ENCODE results near the gene SIVA1.

SIVA1 gene

DNA sequence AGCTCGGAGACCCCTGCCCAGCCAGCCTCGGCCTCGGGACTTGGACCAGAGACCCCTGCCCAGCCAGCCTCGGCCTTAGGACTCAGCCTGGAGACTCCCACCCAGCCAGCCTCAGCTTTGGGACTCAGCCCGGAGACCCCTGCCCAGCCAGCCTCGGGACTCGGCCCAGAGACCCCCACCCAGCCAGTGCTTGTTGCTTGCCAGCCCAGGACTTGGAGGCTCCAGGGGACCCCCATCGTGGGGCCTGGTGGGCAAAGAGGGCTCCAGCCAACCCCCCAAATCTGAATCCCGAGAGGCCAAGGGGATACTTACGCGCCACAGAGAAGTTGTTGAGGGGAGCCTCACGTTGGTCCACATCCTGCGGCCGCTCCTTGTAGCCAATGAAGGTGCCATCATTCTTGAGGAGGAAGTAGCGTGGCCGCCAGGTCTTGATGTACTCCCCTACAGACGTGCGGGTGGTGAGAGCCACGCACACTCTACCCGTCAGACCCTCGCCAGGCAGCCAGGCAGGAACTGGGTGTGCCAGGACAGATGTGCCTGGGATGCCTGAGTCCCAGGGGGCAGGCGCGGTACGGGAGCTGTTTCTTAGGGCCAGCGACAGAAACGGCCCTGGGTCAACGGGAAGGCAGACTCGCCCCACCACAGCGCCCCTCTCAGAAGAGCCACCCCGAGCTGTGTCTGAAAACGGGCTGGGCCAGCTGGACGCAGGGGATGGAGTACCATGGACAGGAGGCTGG lies 27.0 kb downstream of the SIVA1 start:
- H3K36me3 ChIP-seq (ENCODE audit: low read depth), result peaks cover 59% of the 10 kb centered on the region
- H3K27me3 ChIP-seq (ENCODE audit: insufficient read depth, poor library complexity, severe bottlenecking), result no peaks in the 10 kb centered on the region
- DNase-seq (ENCODE audit: low spot score), result no peak
- H3K4me1 ChIP-seq (ENCODE audit: insufficient read depth, poor library complexity, severe bottlenecking), result no peaks in the 10 kb centered on the region
- ATAC-seq (ENCODE audit: low read depth), result no peak
- no peaks in the 10 kb centered on the region for H3K9me3 ChIP-seq (ENCODE audit: severe bottlenecking)
- no peak overlapping the region for H3K4me3 ChIP-seq (ENCODE audit: severe bottlenecking)
- H3K27ac ChIP-seq (ENCODE audit: poor library complexity, severe bottlenecking), result no peak overlapping the region
- TF ChIP-seq CTCF (IDR thresholded peaks at IDR 0.05; ENCODE audit: poor library complexity, severe bottlenecking), result no peak

- no peak for DNase-seq (ENCODE audit: low spot score)
- no peak overlapping the region for H3K27ac ChIP-seq (ENCODE audit: poor library complexity, severe bottlenecking)
- H3K36me3 ChIP-seq (ENCODE audit: low read depth), result peaks cover 55% of the 10 kb centered on the region
- no peak overlapping the region for H3K4me3 ChIP-seq (ENCODE audit: severe bottlenecking)
- H3K27me3 ChIP-seq (ENCODE audit: insufficient read depth, poor library complexity, severe bottlenecking), result no peaks in the 10 kb centered on the region
- H3K9me3 ChIP-seq (ENCODE audit: severe bottlenecking), result no peaks in the 10 kb centered on the region
- TF ChIP-seq CTCF (IDR thresholded peaks at IDR 0.05; ENCODE audit: poor library complexity, severe bottlenecking), result no peak
- no peak for ATAC-seq (ENCODE audit: low read depth)
- H3K4me1 ChIP-seq (ENCODE audit: insufficient read depth, poor library complexity, severe bottlenecking), result no peaks in the 10 kb centered on the region
These were observed 27.6 kb downstream of the SIVA1 start for GRCh38 chr14:104780513-104781030.

DNA sequence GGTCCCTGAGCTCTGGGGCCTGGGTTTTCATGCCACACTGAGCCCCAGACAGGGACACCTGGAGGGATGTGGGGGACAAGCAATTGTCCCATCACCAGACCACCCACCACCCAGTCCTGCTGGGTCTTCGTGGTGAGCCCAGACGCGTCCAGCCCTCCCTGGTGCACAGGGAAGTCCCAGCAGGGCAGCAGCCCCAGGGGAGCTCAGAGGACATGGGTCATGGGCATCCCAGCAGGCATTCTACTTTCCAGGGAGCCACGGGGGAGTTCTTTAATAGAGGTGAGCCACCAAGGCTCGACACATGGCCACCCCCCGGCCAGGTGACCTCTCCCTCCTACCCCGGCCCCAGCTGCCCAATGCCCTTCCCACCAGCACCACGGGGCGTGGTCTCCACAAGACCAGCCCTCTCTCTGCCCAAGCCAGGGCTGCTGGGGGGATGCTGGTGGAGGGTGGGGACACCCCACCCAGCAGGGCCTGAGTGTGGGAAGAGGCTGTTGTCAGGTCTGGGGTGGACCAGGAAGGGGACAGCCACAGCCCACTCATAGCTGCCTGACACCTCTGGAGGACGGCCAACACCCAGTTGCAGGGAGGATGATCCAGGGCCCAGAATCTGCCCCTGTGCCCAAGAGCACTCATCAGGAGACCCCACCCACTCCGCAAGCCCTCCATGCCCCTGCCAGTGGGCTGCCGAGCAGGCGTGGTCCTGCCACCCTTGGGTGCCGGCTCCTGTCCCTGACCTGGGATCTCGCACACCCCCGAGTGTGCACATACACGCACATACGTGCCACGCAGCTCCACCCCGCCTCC lies 28.5 kb downstream of the SIVA1 start:
- no peak for TF ChIP-seq CTCF (IDR thresholded peaks at IDR 0.05; ENCODE audit: poor library complexity, severe bottlenecking)
- no peak for ATAC-seq (ENCODE audit: low read depth)
- Histone ChIP-seq H3K4me3 (ENCODE audit: severe bottlenecking) (no peak overlapping the region), H3K4me1 (ENCODE audit: insufficient read depth, poor library complexity, severe bottlenecking) (no peaks in the 10 kb centered on the region), H3K9me3 (ENCODE audit: severe bottlenecking) (no peaks in the 10 kb centered on the region), H3K27ac (ENCODE audit: poor library complexity, severe bottlenecking) (no peak overlapping the region), H3K27me3 (ENCODE audit: insufficient read depth, poor library complexity, severe bottlenecking) (no peaks in the 10 kb centered on the region), H3K36me3 (ENCODE audit: low read depth) (peaks cover 47% of the 10 kb centered on the region)
- DNase-seq (ENCODE audit: low spot score), result no peak

GRCh38 chr14:104782086-104782807 lies 29.3 kb downstream of the SIVA1 start:
- Histone ChIP-seq H3K36me3 (ENCODE audit: low read depth) (peaks cover 42% of the 10 kb centered on the region), H3K4me3 (ENCODE audit: severe bottlenecking) (no peak overlapping the region), H3K4me1 (ENCODE audit: insufficient read depth, poor library complexity, severe bottlenecking) (no peaks in the 10 kb centered on the region), H3K27me3 (ENCODE audit: insufficient read depth, poor library complexity, severe bottlenecking) (no peaks in the 10 kb centered on the region), H3K27ac (ENCODE audit: poor library complexity, severe bottlenecking) (no peak overlapping the region), H3K9me3 (ENCODE audit: severe bottlenecking) (no peaks in the 10 kb centered on the region)
- no peak for TF ChIP-seq CTCF (IDR thresholded peaks at IDR 0.05; ENCODE audit: poor library complexity, severe bottlenecking)
- DNase-seq (ENCODE audit: low spot score) (no peak), ATAC-seq (ENCODE audit: low read depth) (no peak)
